GM10248 (cell line): ENCODE data around the gene EFHC1.
A peak's percentile ranks its signal among the peaks of the same experiment; 100 is the strongest.

Experiments used
- CTCF ChIA-PET: fragments of 300-600 bp; sonication (Branson Sonifier 250); formaldehyde crosslinking; extraction: SDS; loops from one replicate; lab custom pipeline; 2021; ENCODE audit warnings: antibody characterized with exemption; lab: Yijun Ruan, JAX
- POLR2A ChIA-PET: fragments of 350-650 bp; sonication (Branson Sonifier 250); formaldehyde crosslinking; extraction: SDS; loops from one replicate; lab custom pipeline; 2020; ENCODE audit warnings: antibody characterized with exemption; lab: Yijun Ruan, JAX
- DNase-seq: peaks from one replicate; pipeline ENCODE4 v3.0.0; 2012; ENCODE audit errors: extremely low spot score
- TF ChIP-seq, protein P1 (sequence below): IDR thresholded peaks from 2 replicates; pipeline ENCODE4 v1.5.1; 2012; ENCODE audit warnings: mild to moderate bottlenecking, low read depth; ENCODE audit errors: extremely low read depth, missing control alignments, control extremely low read depth

Gene EFHC1

GRCh38 chr6:52419809-52420667 is at the start of gene EFHC1:
TSS of gene EFHC1 (plus strand) at chr6:52420342. CDS start at chr6:52420411, 69 bp downstream.
- CTCF ChIA-PET: interaction anchor here (1.0 to 6.9 kb wide), 13 partner anchors 12 to 245 kb away, joined by 3 to 89 read pairs (median 4); no protein-coding TSS in a partner anchor
- TF ChIP-seq, protein P1, sequence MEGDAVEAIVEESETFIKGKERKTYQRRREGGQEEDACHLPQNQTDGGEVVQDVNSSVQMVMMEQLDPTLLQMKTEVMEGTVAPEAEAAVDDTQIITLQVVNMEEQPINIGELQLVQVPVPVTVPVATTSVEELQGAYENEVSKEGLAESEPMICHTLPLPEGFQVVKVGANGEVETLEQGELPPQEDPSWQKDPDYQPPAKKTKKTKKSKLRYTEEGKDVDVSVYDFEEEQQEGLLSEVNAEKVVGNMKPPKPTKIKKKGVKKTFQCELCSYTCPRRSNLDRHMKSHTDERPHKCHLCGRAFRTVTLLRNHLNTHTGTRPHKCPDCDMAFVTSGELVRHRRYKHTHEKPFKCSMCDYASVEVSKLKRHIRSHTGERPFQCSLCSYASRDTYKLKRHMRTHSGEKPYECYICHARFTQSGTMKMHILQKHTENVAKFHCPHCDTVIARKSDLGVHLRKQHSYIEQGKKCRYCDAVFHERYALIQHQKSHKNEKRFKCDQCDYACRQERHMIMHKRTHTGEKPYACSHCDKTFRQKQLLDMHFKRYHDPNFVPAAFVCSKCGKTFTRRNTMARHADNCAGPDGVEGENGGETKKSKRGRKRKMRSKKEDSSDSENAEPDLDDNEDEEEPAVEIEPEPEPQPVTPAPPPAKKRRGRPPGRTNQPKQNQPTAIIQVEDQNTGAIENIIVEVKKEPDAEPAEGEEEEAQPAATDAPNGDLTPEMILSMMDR: no peak
- POLR2A ChIA-PET: interaction anchor here (0.7 to 1.2 kb wide), 2 partner anchors 90 to 132 kb away, joined by 3 read pairs; no protein-coding TSS in a partner anchor
- peak; percentile 96 for DNase-seq

DNA sequence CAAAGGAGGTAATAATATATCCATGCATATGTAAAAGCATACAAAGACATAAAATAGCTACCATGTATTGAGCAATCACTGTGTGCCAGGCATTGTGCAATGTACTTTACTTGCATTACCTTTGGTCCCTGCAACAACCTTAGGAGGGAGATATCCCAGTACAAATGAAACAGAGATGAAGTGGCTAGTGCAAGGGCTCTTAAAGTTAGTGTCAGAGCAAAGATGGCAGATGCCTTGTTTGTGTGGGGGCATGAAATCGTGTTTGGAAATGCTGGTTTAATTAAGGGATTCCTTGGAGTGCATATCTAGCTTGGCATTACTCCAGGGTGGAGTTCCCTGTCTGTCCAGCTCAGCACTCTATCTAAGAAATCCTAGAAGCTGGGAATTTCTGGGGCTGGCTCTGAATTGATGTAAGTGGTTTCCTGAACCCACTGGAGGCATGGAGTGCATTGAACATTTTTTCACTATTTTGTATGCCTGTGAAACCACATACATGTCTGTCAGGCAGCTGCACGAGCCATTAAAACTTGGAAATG is 48.4 kb upstream of the EFHC1 start:
- no peak for DNase-seq
- TF ChIP-seq, protein P1: no peak
- ChIA-PET CTCF (interaction anchor here (0.9 to 2.8 kb wide), 5 partner anchors 8 to 108 kb away, joined by 4 to 10 read pairs (median 6); partner anchors contain the start of genes MCM3 and PAQR8), POLR2A (no interaction called here)

GRCh38 chr6:52373151-52373690 is 46.9 kb upstream of the EFHC1 start:
- TF ChIP-seq, protein P1: no peak
- ChIA-PET POLR2A (no interaction called here), CTCF (interaction anchor here (0.7 to 2.8 kb wide), 6 partner anchors 8 to 108 kb away, joined by 3 to 10 read pairs (median 3); no protein-coding TSS in a partner anchor)
- no peak for DNase-seq

DNA sequence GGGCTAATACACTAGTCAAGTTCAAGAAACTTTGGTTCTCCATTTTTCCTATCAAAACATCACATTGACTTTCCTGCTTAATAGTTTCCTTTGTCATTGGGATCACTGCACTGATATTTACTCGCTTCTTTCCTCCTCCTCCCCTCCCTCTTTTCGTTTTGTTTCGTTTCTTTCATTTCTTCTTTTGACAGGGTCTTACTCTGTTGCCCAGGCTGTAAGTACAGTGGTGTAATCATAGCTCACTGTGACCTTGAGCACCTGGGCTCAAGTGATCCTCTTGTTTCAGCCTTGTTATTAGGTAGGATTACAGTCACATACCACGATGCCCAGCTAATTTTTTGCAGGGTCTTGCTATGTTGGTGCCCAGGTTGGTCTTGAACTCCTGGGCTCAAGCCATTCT is 45.9 kb upstream of the EFHC1 start:
- ChIA-PET POLR2A (interaction anchor here (0.6 kb wide), 1 partner anchor 29 kb away, joined by 5 read pairs; no protein-coding TSS in a partner anchor), CTCF (interaction anchor here (0.9 to 1.7 kb wide), 4 partner anchors 12 to 26 kb away, joined by 3 to 10 read pairs (median 6); partner anchors contain the start of gene PAQR8)
- no peak for DNase-seq
- TF ChIP-seq, protein P1: no peak

GRCh38 chr6:52375780-52376556 is 44.2 kb upstream of the EFHC1 start:
- TF ChIP-seq, protein P1: no peak
- POLR2A ChIA-PET: interaction anchor here (0.7 kb wide), 1 partner anchor 123 kb away, joined by 3 read pairs; no protein-coding TSS in a partner anchor
- DNase-seq: no peak
- CTCF ChIA-PET: interaction anchor here (1.1 to 3.4 kb wide), 10 partner anchors 9 to 90 kb away, joined by 3 to 14 read pairs (median 6); partner anchors contain the start of gene PAQR8

- POLR2A ChIA-PET: no interaction called here
- CTCF ChIA-PET: interaction anchor here (0.9 to 3.4 kb wide), 8 partner anchors 10 to 91 kb away, joined by 3 to 14 read pairs (median 4); partner anchors contain the start of gene PAQR8
- TF ChIP-seq, protein P1: no peak
- no peak for DNase-seq
These were observed 43.4 kb upstream of the EFHC1 start for GRCh38 chr6:52376763-52377162.
